Stimulated activated naive CD4-positive, alpha-beta T cell (primary cell): ENCODE results near the gene SEL1L.
A peak's percentile ranks its signal among the peaks of the same experiment; 100 is the strongest.
"Not testable (repeated sequence)": the region's sequence is repeated elsewhere in the genome, so short reads cannot be mapped to it uniquely, and the experiment has no call there.

Experiments
- DNase-seq, 6 experiments: peaks; one replicate each; lab custom pipeline; 2025; lab: John Stamatoyannopoulos, UW

SEL1L gene

GRCh38 chr14:81447021-81447764 is 86.5 kb downstream of the SEL1L start:
- DNase-seq, result no peak

- no peak for DNase-seq
These were observed 87.2 kb downstream of the SEL1L start for GRCh38 chr14:81446279-81447007.

GRCh38 chr14:81441626-81442134 is 92.0 kb downstream of the SEL1L start:
- DNase-seq, result no peak

- DNase-seq, result no peak
These were observed 93.6 kb downstream of the SEL1L start for GRCh38 chr14:81440041-81440440.

GRCh38 chr14:81437244-81437643 is 96.4 kb downstream of the SEL1L start:
- no peak for DNase-seq

- peak in 4 of 6 experiments; percentile 4 to 8 (median 6) for DNase-seq
These were observed 97.1 kb downstream of the SEL1L start for GRCh38 chr14:81436296-81437138.

- peak in 2 of 6 experiments; percentile 19 to 20 for DNase-seq
These were observed 98.0 kb downstream of the SEL1L start for GRCh38 chr14:81435391-81436295.

GRCh38 chr14:81435048-81435390 is 98.6 kb downstream of the SEL1L start:
- DNase-seq, result no peak

- DNase-seq, result no peak
These were observed 99.4 kb downstream of the SEL1L start for GRCh38 chr14:81434230-81434629.

GRCh38 chr14:81433378-81433777 is 100.3 kb downstream of the SEL1L start:
- no peak for DNase-seq

- DNase-seq, result no peak
These were observed 101.4 kb downstream of the SEL1L start for GRCh38 chr14:81432219-81432661.

GRCh38 chr14:81430235-81430634 is 103.4 kb downstream of the SEL1L start:
- no peak for DNase-seq

- DNase-seq, result not testable (repeated sequence)
These were observed 103.9 kb downstream of the SEL1L start for GRCh38 chr14:81429749-81430148.

- DNase-seq, result no peak
These were observed 104.6 kb downstream of the SEL1L start for GRCh38 chr14:81429028-81429427.

GRCh38 chr14:81427348-81428058 is 106.2 kb downstream of the SEL1L start:
- no peak for DNase-seq

GRCh38 chr14:81423504-81423903 is 110.1 kb downstream of the SEL1L start:
- no peak for DNase-seq
